Measurements from ENCODE around the gene ZDHHC5.
A peak's percentile ranks its signal among the peaks of the same experiment; 100 is the strongest.
"Not testable (repeated sequence)": the region's sequence is repeated elsewhere in the genome, so short reads cannot be mapped to it uniquely, and the experiment has no call there.

ZDHHC5 gene

DNA sequence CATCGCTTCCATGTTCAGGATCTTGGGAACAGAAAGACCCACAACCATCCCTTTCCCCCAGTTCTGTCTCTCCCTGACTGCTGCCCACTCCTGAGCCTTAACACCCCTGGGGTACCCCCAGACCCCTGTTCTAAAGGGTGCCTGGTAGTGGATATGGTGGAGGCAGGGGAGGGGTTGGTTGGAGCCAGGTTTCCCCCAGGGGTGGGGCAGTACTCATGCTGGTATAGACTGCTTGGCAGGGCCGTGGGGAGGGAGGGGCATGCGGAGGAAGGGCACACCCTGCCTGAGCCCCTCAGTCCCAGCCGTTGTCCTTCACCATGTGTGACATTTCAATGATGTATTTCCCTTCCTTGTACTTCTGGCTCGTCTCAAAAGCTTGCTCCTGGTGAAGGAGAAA is 22.2 kb upstream of the ZDHHC5 start:
- no peak for DNase-seq

DNA sequence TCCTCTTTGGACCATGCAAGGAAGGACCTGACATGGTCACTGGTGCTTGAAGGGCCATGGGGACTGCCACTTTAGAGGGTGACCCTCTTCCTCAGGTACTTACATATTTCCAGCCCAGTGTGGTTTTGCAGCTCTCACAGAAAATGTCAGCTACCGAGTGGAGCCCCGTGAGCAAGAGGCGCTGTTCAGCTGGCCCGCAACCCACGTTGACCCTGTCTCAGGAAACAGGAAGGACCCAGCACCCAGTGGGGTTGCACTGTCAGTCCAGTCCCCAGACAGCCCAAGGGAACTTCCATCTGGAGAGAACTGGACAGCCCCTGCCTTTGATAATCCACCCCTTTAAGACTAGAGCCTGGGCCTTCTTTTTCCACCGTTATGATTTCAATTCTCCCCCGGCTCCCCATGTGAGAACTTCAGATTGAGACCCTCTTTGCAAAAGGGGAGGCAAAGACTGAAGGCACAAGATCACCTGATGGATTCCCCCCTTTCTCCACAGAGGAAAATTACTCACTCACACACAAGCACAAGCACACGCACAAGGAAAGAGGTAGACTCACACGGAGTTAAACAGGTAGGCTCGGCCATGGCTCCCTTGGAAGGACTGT is 21.6 kb upstream of the ZDHHC5 start:
- DNase-seq, result no peak

DNA sequence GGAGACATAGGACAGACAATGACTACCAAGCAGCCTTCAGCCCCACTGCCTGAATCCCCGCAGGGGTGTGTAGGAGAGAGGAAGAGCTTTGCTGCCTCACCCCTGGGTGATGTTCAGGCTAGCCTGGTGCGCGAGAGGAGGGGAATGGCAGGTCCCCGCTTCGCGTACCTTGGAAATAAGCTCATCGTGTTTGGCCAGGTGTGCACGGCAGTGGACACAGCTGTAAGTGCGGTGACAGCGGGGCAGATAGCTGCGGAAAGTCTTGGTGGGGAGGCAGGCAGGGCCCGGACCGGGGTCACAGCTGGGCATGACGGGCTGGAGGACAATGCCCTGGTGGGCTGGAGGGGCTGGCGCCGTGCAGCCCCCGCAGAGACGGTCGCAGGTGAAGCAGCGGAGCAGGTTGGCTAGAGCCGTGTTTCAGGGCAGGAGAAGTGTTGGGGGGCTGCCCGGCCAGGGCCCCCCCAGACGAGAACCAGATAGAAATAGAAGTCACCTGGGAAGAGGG is 21.1 kb upstream of the ZDHHC5 start:
- no peak for DNase-seq

DNA sequence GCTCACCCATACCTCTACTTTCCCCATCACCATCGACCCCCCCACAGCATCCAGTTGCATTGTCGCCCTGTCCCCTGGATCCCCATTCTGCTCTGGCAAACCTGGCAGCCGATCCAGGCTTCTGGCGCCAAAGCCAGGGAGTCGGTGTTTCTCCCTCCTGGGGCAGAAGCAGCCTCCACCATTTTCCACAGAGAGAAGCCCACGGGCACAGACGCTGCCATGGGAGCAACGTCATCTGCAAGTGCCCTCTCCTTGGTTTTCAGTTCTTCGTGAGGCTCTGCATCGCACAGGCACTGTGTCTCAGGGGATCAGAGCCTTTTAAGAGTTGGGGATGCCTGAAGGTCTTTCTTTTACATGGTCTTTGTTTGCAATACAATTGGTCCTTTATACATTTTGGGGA is 20.5 kb upstream of the ZDHHC5 start:
- no peak for DNase-seq

DNA sequence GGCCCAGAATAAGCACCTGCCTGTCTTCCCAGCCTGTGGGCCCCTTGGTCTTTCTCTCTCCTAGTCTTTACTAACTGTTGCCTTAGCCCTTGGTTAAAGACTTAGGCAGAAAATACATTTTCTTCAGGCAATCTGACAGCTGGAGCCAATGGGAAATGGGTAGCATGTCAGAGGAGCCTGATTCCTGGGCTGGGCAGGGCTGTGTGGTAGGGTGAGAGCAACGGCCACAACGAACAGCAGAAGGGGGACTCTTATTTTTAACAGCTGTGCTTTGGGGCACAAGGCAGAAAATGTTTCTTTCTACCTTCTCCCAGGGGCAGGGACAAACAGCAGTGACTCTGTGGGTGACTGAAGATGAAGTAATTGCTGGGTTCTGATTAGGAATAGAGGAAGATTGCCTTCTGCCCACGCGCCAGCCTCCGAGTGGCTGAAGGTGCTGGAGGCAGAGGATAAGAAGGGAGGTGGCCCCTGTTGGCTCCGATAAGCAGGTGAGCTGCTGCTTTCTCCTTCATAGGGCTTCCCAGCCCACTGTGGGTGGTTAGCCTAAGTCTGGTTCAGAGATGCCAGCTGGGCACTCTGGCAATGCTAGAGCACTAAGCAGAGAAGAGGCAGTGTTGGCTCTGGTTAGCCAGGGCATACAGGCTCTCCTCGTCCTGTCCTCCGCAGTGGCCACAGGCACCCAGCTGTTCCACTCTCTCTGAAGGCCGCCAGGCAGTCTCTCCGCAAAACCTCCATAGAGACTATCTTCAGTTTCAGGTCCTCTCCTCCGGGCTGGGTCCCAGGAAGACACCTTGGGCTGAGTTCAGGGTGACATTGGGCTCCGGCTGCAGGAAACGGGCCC is 19.7 kb upstream of the ZDHHC5 start:
- DNase-seq, result no peak

DNA sequence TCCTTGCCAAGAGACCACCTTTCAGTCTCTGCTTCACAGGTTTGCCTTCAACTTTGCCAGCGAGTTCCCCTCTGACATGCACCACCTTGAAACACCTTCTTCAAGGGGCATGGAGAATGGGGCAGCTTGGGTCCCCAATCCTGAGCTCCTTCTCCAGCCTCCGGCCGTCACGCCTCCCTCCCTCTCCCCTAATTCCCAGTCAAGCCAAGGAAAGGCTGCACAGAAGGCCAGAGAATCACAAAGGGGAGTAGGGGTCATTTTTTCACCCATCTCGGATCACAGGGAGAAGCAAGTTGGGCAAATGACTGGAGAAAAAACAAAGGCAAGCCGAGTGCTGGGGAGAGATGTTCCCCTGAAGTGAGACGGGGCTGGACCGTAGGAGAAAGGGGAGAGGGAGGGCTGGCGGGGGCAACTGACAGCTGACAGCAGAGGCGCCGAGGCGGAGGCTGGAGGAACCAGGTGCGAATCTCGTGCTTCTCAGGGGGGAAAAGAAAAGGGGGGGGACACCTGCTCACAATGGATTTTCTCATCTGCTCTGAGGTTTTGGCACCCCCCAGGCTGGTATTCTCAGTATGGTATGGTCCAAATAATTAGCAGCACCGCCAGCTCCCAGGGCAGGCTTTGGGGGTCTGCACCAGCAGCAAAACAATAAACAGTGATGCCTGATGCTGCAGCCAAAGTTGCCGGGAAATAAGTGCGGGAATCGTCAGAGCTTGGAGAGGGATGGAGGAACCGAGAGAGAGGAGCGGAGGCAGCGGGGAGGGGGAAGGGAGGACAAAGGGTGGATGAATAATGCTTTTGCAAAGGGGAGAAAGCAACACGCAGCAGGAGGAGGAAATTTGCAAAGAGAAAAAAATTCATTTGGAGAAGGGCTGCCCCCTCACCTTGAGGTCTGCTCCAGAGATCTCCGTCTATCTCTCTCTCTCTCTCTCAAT is 18.8 kb upstream of the ZDHHC5 start:
- DNase-seq, result no peak

DNA sequence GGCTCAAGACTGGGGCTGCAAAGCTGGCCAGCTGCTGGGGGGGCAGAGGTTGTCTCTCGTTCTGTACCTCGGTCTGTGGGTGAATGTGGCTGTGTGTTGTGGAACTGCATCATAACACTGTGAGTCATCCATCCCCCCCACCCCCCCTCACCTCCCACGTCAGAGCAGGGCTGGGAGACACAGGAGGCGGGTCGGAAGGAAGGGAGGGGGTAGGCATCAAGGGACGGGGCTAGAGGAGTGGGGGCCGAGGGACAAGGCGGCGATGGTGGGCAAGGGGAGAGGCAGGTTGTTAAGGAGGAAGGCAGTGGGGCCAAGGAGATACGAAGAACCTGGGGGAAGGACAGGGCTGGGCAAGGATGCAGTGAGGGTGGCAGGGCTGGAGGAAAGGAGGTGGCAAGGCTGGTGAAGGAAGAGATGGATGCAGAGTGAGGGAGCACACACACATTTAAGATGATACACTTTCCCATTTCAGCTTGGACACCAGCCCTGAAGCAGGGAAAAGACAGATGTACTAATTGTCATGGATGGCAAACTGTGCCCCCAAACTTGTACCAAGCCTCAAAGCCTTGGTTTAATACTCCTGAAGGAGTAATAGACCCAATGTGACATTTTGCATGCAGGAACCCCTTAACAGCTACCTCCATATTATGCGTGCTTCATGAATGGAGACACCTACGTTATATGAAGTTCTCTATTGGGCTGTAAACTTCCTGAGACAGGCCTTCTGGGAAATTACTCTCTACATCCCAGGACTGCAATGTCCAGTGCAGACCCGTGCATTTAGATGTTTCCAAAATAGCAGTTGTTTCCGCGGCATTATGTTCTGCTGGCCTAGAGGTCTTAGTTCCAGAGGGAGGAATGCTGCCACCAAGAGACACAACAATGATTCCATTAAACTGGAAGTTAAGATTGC is 17.8 kb upstream of the ZDHHC5 start, which contains the start of gene YPEL4:
Gene YPEL4, minus strand, starts transcription at position 87 of the 913 bp plus-strand sequence. CDS start 2,805 bp downstream, outside the sequence.
- DNase-seq, result no peak

DNA sequence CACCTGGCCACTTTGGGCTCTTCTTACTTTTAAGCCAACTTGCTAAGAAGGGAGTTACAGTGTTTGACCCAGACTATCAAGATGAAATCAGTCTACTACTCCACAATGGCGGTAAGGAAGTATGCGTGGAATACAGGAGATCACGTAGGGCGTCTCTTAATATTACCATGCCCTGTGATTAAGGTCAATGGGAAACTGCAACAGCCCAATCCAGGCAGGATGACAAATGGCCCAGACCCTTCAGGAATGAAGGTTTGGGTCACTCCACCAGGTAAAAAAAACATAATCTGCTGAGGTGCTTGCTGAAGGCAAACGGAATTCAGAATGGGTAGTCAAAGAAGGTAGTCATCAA is 17.2 kb upstream of the ZDHHC5 start:
- DNase-seq, result no peak

DNA sequence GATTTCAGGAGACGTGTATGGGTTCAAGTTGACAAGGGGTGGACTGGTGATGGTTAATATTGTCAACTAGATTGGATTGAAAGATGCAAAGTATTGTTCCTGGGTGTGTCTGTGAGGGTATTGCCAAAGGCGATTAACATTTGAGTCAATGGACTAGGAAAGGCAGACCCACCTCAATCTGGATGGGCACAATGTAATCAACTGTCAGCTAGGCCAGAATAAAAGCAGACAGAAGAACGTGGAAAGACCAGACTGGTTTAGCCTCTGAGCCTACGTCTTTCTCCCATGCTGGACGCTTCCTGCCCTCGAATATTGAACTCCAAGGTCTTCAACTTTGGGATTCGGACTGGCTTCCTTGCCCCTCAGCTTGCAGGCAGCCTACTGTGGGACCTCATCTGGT is 16.5 kb upstream of the ZDHHC5 start:
- no peak for DNase-seq

DNA sequence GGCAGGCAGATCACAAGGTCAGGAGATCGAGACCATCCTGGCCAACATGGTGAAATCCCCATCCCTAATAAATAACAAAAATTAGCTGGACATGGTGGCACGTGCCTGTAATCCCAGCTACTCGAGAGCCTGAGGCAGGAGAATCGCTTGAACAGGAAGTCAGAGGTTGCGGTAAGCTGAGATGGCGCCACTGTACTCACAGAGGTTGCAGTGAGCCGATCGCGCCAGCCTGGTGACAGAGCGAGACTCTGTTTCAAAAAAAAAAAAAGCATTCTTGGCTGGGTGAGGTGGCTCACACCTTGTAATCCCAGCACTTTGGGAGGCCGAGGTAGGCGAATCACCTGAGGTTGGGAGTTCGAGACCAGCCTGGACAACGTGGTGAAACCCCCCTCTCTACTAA is 15.7 kb upstream of the ZDHHC5 start:
- DNase-seq, result not testable (repeated sequence)

DNA sequence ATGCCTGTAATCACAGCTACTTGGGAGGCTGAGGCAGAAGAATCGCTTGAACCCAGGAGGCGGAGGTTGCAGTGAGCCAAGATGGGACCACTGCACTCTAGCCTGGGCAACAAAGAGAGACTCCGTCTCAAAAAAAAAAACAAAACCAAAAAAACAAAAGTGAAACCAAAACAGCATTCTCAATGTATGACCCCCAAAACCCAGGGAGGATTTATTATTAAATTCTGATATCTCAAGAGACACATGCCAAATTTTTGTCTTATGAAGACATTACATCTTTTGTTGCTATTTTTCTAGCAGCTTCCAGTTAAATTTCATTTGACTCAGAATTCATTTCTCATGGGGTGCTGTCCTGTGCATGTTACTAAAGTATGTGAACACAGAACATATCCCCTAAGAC is 15.3 kb upstream of the ZDHHC5 start:
- no peak for DNase-seq

DNA sequence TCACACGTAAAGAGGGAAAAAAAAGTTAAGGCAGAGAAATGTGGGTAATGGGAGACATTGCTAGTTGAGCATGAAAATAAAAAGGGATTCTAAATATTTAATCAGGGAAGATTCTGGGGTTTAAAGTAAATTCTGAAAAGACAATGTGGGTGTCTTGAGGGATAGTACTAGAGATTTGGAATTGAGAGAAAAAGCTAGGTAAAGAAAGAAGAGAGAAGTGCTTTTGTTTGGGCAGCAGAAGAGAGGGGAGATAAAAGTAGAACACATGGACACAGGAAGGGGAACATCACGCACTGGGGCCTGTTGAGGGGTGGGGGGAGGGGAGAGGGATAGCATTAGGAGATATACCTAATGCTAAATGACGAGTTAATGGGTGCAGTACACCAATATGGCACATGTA is 14.8 kb upstream of the ZDHHC5 start:
- no peak for DNase-seq

DNA sequence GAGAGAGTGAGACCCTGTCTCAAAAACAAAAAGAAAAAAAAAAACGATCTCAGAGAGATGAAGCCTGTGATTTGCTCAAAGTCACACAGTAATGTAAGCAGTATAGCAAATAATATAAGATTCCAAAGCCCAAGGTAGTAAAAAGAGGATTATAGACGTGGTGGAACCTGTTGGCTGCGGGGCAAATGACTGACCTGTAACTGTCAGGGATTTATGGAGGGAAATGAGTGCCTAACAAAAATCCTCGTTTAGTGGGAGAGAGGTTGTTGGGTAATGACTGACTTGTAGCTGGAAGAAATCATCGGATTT is 11.1 kb upstream of the ZDHHC5 start:
- DNase-seq, result no peak

DNA sequence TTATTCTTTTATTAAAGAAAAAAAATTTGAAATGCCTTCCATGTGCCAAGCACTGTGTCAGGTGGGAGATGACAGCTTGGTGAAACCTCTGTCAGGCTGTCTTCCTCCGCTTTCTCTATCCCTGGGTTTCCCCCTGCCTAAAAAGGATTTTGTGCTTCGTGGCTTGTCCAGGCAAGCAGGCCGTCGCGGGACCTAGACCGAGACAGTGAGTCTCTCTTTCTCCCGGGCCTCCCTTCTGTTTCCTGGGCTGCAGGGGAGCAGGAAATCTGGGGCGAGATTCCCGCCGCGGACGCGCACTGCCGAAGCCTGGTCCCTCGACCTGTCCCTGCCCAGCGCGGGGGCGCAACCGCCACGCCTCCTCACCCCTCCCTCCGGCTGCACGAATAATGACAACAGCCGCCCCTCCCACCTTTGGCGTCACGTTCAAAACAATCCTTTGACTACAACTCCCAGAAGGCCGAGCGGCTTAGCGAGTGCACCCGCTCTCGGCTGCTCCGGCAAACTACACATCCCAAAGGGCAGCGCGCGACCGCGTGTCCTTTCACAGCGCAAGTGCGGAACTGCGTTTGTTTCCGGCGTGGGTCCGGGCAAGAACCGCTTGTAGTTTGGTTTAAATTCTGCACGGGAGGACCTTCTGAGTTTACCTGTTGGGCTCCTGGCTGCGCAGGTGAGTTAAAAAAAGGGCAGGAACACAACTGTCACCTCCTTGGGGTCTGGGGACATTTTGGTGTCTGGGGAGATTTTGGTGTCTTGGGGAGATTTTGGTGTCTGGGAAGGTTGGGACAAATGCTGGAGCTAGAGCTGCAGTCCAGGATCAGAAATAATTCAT is 10.5 kb upstream of the ZDHHC5 start, which contains the start of gene CLP1:
Gene CLP1, plus strand, starts transcription at position 569 of the 829 bp plus-strand sequence. CDS start 1,715 bp downstream, outside the sequence.
- DNase-seq, result peak; percentile 92

DNA sequence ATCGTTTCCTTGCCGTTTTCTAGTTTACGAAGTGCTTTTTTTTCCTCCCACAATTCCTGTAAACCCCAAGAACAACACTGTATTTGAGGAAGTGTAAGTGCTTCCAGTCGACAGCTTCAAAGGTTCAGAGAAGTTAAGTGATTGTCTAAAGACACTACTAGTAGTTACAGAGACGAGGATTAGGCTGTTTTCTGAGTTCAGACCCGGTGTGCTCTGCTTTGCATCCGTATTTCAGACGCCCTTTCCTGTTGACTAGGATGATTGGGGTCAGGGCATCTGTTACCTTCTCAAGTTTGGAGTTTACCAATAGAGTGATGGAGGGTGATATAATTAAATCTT is 9.9 kb upstream of the ZDHHC5 start:
- DNase-seq, result no peak

DNA sequence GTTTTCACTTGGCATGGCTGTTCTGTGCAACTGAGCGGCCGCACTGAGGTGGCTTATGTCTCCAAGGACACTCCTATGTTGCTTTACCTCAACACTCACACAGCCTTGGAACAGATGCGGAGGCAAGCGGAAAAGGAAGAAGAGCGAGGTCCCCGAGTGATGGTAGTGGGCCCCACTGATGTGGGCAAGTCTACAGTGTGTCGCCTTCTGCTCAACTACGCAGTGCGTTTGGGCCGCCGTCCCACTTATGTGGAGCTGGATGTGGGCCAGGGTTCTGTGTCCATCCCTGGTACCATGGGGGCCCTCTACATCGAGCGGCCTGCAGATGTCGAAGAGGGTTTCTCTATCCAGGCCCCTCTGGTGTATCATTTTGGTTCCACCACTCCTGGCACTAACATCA is 8.2 kb upstream of the ZDHHC5 start:
- no peak for DNase-seq

DNA sequence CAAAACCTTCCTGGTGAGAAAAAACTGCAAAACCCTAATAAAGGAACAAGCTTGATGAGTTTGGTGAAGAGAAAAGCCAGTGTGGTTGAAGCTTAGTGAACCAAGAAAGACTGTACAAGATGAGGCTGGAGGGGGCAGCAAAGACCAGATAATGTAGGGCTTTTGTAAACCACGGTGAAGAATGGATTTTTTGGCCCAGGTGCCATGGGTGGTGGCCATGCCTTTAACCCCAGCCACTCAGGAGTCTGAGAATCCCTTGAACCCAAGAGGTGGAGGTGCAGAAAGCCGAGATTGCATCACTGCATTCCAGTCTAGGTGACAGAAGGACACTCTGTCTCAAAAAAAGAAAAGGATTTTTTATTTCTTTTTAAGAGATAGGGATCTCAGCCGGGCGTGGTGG is 5.0 kb upstream of the ZDHHC5 start:
- DNase-seq, result no peak

DNA sequence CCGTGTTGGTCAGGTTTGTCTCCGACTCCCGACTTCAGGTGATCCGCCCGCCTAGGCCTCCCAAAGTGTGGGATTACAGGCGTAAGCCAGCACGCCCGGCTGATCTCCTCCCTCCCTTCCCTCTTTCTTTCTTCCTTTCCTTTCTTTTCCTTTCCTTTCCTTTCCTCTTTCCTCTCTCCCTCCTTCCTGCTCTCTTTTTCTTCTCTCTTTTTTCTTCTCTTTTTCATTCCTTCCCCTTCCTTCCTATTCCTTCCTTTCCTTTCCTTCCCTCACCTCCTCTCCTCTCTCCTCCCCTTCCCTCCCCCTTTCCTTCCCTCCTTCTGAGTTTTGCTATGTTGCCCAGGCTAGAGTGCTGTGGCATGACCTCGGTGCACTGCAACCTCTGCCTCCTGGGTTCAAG is 3.9 kb upstream of the ZDHHC5 start:
- no peak for DNase-seq

DNA sequence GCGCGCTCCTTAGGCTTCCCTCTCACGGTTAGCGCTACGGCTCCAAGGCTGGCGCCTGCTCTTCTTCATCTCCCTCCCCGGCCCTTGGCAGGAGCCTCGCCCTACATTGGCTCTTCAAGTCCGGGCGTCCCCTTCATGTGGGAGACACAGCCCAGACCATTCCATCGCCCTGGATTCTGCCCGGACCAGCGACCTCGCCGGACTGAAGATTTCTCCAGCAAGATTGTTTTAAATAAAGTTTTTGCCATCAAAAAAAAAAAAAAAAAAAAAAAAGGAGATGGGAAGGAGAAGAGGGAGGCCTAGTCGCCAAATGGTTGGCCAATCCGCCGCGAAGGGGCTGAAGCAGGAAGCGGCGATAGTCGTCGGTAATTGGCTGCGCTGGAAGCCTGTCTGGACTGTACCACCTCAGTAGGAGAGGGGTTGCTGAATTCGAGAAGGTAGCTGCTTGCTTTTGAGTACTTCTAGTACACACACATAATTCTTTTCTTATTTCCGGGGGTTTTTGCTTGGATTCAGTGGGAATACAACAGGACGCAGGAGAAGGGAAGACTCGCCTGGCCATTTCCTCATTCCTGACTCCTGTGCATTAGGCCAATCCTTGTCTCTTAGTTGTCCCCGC is 688 bp upstream of the ZDHHC5 start:
- DNase-seq, result peak; percentile 96

DNA sequence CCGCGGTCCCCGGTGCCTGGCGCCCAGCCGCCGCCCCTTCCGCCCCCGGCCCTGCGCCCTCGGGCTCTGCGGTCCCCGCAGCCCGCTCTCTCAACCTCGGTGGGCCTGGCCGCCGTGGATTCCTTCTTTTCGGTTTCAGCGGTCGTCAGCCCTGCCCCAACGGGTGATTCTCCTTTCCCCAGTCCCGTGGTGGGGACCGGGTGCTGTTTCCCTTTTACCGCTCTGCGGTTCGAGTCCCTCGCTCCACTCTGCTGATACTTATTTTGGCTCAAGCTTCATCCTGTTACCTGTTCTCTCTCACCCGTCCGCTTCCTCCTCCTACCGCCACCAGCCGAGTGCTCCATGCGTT is 494 bp downstream of the ZDHHC5 start:
- DNase-seq, result peak; percentile 32

DNA sequence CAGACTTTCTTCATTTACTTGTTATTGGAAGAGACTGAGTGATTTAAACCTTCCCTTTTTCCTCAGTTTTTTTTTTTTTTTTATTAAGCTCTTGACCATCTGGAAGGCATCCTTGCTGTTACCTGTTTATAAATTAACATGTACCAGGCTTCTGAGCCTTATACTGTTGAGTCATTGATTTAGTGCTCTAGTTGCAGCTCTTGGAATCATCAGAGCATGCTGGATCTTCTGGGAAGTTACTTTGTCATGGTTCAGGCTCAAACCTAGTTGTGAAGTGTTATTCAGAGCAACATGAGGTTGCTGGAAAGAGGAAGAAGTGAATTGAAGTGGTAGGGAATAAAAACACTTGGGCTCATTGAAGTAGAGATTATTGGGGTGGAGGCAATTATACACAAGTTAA is 6.3 kb downstream of the ZDHHC5 start:
- no peak for DNase-seq
